GM19438 (cell line): Measurements from ENCODE around the gene DUSP8.
"Not testable (repeated sequence)": the region's sequence is repeated elsewhere in the genome, so short reads cannot be mapped to it uniquely, and the experiment has no call there.

Experiments
- ATAC-seq: cut with Tn5 transposase; IDR thresholded peaks from one replicate; pipeline ENCODE4 v1.9.1; 2021; ENCODE audit warnings: low read depth; ENCODE audit not compliant: unreplicated experiment

Gene DUSP8

DNA sequence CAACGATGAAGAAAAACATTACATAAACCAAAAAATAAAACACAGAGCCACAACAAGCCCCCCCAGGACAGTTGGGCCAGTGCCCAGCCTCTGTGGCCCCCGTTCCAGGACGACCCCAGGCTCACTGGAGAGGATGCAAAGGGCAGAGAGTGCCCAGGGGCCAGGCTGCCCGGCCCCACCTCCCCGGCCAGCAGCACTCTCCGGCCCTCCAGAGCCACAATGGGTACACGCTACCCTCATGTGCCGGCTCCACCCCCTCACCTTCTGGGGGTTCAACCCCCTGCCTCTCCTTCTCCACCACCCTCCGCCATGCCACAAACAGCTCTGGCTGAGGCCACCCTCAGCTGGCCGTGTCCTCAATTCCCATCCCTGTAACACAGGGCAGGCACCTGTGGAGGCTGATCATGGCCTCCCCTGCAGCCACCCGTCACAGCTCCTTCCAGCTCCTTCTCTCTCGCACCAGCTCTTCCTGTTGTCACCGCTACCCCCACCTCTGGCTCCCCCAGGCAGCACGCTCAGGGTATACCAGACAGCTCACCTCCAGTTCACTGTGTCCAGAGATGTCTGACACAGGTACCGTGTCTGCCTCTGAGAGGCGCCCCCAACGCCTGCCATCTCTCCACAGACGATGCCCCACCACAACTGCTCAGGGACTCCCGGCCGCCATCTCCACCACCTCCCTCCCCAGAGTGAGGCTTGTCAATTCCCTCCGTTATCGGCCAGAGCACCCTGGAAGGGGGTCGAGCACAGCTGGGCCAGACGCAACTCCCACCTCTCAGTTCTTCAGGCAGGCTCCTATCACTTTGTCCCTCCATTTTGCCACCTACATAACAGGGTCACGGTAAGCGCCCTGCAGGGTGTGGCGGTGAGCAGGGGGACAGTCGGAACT, 54.7 kb downstream of the DUSP8 start:
- ATAC-seq: no peak

DNA sequence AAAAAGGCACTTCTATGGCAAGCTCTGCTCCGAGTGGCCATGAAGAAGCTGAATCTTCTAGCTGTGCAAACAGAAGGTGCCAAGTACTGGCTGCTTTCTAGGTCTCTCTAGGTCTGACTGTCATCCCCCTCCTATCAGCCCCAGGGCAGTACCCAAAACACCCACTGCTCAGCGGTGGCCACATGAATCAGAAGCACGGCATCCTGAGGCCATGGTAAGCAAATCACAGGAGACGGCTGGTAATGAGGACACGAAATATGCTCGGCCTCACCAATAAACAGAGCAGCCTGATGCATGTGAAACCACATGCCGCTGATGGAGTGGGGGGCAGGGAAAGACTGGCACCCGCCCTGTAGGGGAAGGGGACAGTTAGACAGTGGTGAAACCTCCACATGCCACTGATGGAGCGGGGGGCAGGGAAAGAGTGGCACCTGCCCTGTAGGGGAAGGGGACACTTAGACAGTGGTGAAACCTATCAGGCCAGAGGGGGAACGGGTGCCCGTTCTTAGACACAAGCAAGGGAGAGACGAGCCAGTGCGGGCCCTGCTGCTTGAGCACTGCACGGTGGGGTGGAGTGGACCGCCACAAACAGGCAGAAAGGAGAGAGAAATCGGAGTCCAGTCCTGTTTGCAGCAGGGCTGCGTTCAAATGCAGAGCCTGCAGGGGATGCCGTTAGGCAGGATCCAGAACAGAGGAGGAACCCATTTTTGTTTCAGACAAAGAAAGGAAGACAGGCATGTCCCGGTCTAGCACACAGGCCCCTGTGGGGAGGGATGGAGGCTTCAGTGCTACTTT, 55.6 kb downstream of the DUSP8 start:
- ATAC-seq: no peak

DNA sequence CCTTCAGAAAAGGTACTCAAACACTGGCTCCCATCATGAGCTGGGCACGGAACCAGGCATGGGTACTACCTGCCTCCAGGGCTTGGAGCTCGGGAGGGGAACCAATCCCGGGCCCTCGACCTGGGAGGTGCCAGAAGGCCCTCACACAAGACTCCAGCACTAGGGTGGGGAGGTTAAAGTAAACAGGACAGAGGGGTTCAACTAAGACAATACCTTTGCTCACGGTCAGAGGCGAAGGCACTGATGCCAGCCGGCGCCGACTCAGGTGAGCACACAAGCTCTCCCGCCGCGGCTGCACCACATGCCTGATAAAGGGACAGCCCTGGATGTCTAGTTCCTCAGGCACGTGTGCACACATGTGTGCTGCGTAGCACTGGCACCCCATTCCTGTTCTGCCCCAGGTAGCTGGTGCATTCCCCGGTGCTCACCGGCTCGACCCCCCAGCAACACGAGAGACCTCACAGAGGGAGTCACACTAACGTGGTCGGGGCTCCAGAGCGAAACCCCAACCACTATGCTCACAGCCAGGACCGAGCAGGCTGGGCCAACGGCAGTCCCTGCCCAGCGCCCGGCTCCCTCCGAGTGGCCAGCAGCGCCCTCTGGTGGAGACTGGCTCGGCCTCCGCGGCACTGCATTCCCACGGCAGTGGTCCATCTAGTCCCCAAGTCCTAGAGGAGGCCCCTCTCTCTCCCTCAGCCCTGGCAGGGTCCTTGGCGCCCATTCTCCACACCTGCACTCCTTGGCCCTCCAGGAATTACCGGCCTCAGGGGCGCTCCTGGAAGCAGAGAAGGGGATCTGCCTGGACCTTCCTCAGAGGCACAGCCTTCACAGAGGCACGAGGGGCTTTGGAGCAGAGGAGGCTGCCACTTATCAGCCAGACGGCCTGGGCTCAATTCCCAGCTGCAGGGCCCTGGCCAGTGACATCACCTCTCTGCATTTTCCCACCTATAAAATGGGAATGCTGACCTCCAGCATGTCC, 56.7 kb downstream of the DUSP8 start:
- ATAC-seq: no peak

- ATAC-seq: no peak
Observed at GRCh38 chr11:1514336-1515061, 57.6 kb downstream of the DUSP8 start.

DNA sequence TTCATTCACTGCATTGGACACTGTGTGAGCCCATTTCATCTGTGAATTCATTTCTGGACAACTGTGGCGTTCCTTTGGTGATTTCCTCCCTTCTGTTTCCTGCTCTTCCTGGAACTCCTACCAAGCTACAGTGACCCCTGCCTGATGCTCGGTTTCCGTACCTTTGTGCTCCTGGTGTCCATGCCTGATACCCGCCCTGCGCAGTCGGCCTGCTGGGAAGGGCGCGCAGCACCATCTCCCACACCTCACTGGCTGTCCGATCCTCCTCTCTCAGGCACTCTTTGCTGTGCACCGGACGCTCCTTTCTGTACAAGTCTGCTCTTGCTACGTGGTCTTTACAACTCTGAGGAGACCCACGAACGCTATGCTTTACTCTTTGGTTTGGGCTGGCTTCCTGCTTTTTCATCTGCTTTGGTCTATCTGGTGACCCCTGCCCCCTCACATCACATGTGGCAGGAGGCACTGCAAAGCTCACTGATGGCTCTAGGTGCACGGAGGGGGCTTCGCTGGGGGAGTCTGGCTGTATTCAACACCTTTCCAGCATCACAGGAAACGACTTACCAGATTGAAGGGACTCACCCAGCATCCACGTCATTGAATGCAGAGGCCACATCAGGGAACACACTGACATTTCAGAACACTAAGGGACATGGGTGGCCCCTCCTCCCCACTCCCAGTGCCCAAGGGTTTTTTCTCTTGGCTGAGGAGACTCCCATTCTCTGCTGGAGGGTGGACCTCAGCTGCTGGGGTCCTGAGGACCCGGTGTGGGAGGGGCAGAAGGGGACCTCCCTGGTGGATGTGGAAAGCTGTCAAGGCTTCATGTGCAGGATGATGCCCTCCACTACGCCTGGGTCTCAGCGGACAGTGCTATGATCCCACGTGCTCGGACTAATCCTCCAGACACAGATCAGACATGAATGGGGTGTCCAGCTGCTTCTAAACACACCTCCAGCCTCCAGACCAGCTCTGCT, 58.5 kb downstream of the DUSP8 start:
- no peak for ATAC-seq

GRCh38 chr11:1512531-1513258, 59.4 kb downstream of the DUSP8 start:
- ATAC-seq: not testable (repeated sequence)

DNA sequence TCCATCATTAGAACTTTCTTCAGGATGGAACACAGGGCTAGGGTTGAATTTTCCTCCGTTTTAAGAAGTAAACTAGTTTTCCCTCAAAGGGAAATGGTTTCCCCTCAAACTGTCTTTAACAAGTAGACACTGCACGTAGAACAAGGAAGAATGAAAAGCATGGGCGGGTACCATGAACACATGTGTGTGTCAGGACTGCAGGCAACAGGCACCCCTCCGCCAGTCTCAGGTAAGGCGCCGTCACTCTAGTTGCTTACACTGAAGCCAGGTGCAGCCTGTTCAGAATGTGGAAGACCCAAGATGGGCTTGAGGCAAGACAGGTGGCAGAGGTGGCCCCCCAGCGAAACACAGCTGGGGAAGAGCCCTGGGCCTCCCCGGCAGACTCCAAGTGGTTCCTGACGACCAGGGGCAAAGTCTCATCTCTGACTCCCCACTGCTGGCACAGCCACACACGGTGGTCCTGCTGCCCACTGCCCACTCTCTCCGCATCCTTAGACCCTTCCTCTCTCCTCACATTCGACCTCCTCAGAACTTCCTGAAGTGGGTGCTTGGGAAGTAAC, 60.1 kb downstream of the DUSP8 start:
- ATAC-seq: no peak

- no peak for ATAC-seq
Observed at GRCh38 chr11:1510928-1511327, 61.1 kb downstream of the DUSP8 start.

DNA sequence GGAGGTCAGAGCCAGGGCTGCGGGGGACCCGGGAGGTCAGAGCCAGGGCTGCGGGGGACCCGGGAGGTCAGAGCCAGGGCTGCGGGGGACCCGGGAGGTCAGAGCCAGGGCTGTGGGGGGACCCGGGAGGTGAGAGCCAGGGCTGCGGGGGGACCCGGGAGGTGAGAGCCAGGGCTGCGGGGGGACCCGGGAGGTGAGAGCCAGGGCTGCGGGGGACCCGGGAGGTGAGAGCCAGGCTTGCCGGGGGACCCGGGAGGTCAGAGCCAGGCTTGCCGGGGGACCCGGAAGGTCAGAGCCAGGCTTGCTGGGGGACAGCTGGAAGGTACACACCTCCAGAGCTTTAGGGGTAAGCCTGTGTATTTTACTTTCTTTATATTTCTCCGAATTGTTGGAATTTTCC, 61.7 kb downstream of the DUSP8 start:
- ATAC-seq: not testable (repeated sequence)

DNA sequence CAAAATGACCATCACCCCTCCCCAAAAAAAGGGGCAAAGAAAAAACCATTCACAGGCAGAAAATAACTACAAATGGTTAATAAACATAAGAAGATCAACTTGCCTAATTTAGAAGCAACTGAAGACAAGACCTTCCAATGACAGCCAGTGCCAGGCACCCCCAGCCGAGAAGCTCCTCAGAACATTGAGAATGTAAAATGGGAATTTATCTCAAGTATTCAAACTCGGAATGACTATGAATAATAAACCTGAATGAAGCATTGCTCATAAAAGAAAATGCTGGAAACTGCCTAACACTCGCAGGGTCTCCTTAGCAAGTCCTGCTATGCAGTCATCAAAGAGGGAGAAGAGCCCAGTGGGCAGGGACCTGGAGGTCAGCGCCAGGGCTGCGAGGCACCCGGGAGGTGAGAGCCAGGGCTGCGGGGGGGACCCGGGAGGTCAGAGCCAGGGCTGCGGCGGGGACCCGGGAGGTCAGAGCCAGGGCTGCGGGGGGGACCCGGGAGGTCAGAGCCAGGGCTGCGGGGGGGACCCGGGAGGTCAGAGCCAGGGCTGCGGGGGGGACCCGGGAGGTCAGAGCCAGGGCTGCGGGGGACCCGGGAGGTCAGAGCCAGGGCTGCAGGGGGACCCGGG, 62.3 kb downstream of the DUSP8 start:
- ATAC-seq: no peak

DNA sequence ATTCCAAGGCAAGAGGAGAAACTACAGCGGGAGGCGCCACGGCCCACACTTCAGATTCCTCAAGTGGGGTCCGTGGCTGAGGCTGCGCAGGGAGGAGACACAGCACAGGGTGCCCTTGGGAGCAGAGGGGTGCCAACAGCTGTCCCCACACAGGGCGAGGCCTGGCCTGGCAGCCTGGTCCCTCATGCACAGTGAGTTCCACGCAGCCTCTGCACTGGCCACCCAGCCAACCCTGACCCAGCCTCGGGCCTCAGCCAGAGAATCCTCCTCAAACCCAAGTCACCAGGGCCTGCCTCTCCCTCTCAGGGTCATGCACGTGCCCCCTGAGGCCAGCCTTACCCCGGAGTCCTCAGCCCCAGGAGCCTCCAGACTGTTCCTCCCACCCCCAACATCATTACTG, 63.1 kb downstream of the DUSP8 start:
- ATAC-seq: no peak

DNA sequence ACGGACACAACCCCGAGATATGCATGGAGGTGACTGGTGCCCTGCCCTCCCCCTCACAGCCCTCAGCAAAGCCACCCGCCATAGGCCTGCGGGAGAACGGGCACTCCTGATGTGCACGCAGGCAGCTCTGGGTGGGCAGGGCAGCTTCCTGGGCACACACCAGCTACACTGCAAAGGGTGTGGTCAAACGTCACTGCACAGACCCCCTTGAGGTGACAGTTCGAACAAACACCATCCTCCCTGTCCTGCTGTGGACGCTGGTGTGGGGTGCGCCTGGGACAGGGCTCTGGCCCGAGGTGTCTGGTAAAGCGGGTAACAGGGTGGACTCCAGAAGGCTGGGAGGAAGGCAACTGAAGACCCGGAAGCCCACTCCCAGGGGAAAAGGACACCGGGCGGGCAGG, 63.6 kb downstream of the DUSP8 start:
- ATAC-seq: no peak

- no peak for ATAC-seq
Observed at GRCh38 chr11:1507381-1508140, 64.5 kb downstream of the DUSP8 start.

- ATAC-seq: no peak
Observed at GRCh38 chr11:1506981-1507380, 65.1 kb downstream of the DUSP8 start.

GRCh38 chr11:1505480-1505879, 66.6 kb downstream of the DUSP8 start:
- ATAC-seq: no peak

- ATAC-seq: no peak
Observed at GRCh38 chr11:1504581-1505290, 67.3 kb downstream of the DUSP8 start.
